HG03575 (cell line): ENCODE data around the gene LMBRD1.
A peak's percentile ranks its signal among the peaks of the same experiment; 100 is the strongest.

Experiments
- ATAC-seq: cut with Tn5 transposase; IDR thresholded peaks from one replicate; pipeline ENCODE4 v1.9.1; 2021; ENCODE audit not compliant: unreplicated experiment, insufficient number of reproducible peaks, low FRiP score; ENCODE audit errors: extremely low read depth

The LMBRD1 gene

DNA sequence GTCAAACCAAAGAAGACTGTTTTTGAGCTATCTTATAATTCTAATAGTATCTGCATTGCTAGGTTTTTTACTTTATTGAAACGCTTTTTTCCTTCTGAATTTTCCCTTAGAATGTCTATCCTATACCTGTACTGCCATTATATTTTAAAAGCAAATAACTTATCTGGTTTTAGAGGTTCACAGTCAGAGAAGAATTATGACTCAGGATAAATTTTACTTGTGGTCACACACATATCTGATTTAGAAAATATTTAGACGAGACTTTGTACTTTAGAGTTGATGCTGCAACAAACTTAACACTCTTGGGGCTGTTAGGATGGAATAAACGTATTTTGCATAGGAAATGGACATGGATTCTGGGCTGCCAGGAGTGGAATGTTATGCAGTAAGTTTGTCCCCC is 33.0 kb downstream of the LMBRD1 start:
- no peak for ATAC-seq

DNA sequence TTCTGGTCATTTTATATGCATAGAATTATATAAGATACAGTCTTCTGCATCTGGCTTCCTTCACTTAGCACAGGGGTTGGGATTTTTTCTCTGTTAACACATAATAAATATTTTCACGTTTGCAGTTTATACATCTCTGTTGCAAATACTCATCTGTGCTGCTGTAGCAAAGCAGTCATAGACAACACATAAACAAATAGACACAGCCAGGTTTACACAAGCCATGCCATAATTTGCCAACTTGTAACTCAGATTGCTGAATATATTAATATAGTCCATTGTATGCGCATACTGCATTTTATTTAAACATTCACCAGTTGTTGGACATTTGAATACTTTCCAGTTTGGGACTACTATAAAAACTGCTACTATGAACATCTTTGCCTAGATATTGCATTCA is 35.0 kb downstream of the LMBRD1 start:
- no peak for ATAC-seq

DNA sequence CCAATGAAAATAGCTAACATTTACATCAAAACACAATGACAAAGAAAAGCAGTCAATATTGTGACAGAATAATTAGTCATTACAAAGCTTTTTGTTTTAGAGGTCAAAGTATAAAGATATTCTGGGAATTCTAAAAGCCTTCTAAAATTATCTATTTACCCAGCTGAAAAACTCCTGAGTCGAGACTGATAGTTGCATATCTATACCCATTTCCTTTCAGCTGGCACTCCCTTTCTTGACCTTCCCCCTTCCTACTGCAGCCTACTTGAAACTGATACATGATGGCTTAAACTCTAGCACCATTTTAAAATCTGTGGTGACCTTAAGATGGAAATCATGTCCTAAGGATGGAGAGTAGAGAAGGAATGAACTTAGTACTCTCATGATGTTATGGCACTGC is 38.6 kb downstream of the LMBRD1 start:
- no peak for ATAC-seq

DNA sequence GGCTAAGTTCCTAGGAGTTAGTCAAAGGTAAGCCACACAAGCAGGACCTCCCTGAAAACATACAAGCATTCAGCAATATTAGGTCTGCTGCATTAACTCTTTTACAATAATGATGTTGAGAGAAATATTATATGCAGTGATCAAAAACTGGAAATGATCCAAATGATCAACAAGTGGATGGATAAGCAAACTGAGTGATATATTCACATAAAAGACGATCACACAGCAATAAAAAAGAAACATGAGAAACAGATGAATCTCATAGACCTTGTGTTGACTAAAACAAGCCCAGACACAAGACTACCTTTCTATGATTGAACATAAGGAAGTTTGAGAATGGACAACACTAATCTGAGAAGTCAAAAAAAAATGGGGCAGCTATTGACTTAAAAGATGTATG is 39.9 kb downstream of the LMBRD1 start:
- ATAC-seq = no peak

DNA sequence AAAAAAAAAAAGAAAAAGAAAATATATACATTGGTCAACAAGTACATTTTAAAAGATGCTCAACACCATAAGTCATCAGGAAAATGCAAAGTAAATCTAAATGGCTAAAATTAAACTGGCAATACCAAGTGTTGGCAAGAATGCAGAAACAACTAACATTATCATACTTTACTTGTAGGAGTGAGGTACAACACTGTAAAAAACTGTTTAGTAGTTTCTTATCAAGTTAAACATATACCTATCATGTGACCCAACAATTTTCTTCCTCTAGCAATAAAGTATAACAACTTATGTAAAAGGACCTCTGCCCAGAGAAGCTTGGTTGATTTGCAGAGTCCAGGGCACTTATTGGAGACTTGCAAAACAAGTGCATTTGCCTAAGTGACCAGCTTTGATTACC is 40.4 kb downstream of the LMBRD1 start:
- no peak for ATAC-seq

DNA sequence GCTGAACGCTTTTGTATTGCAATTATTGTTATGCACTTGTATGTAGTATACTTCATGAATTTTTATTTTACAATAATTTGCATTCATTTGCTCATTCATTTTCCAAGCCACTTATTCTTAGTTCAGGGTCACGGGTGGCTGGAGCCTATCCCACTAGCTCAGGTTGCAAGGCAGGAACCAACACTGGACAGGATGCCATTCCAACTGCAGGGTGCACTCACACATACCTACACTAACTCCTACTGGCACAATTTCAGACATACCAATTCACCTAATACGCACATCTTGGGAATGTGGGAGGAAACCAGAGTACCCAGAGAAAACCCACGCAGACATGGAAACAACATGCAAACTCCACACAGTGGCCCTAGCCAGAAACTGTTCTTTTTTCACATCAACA is 61.8 kb downstream of the LMBRD1 start:
- ATAC-seq = no peak

GRCh38 chr6:69732640-69733039 is 64.2 kb downstream of the LMBRD1 start:
- ATAC-seq = no peak

- no peak for ATAC-seq
Observed at GRCh38 chr6:69732045-69732444, 64.8 kb downstream of the LMBRD1 start.

DNA sequence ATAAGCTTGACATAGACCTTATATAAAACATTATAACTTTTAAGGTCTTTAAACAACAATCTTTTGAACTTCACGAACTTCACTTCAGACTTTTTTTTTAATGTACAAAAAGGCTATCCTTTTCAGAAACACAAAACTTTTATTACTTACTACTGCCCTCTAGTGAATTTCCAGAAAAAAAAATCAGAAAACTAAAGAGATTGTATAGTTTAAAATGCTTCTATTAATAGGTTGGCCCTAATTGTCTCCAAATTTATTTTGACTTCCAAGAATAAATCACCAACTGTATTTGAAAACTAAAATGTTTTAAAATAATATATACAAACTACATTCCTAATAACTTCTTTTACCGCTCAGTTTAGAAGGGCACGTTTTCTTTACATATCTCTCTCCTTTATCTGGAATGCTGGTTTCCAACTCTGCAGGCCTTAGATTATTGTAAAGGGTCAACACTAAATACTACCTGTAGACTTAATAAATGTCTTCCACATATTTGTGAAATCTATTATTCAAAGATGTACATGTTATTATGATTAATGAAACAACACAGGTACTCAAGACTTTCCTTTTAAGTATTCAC is 66.8 kb downstream of the LMBRD1 start:
- ATAC-seq = no peak

DNA sequence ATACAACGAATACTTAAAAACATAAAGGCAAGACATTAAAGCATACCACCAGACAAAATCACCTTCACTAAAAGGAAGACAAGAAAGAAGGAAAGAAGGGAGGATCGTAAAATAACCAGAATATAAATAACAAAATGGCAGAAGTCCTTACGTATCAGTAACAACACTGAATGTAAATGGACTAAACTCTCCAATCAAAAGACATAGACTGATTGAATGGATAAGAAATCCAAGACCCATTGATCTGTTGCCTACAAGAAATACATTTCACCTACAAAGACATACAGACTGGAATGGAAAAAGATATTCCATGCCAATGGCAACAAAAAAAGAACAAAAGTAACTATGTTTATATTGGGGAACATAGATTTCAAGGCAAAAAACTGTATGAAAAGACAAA is 74.1 kb downstream of the LMBRD1 start:
- no peak for ATAC-seq

GRCh38 chr6:69719602-69720193 is 77.1 kb downstream of the LMBRD1 start:
- no peak for ATAC-seq

DNA sequence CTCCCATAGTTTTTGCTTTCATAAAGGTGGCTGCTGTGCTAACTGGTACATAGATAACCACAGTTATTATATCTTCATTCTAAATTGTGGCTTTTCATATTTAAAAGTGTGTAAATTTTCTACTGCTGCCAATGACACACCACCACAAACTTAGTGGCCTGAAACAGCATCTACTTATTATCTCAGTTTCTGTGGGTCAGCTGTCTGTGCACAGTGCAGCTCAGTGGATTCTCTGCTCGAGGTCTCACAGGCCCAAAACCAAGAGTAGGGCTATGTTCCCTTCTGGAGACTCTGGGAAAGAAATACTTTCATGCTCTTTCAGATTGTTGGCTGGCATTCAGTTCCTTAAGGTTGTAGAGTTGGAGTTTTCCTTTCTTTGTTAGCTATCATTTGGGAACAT is 90.1 kb downstream of the LMBRD1 start:
- no peak for ATAC-seq

DNA sequence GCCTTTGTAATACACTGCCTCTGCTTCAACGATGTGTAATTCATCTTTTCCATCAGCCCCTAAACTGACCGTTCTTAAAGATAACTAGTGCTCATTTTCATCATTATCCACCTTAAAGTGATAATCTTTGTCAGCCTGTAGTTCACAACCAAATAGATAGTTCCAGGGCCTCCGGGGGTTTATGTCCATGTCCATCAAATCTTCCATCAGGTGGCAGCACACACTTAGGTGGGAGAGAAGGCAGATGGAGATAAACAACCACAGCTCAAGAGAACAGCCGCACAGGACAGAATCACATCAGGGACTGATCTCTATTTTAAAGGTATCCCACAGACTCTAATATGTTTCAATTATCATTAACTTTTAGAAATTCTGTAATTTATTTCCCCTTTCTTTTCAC is 90.9 kb downstream of the LMBRD1 start:
- no peak for ATAC-seq

- ATAC-seq = no peak
Observed at GRCh38 chr6:69704916-69705315, 91.9 kb downstream of the LMBRD1 start.

- ATAC-seq = no peak
Observed at GRCh38 chr6:69699655-69700054, 97.2 kb downstream of the LMBRD1 start.

DNA sequence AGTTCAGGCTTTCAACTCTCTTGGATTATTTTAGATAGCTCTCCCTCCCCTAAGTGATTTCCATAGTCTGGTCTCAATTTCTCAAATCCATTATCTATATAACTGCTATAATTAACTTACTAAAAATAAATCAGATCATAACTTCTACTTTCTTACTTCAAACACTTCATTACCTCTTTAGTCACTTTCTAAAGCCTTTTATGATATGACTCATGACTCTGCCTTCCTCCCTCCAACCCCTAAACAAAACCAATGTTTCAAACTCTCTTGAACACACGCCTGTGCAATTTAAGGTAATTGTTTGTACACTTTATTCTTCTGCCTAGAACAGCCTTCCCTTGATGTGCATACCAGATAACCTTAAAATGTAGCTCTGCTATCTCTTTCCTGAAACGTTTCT is 100.5 kb downstream of the LMBRD1 start:
- peak; percentile 78 for ATAC-seq

DNA sequence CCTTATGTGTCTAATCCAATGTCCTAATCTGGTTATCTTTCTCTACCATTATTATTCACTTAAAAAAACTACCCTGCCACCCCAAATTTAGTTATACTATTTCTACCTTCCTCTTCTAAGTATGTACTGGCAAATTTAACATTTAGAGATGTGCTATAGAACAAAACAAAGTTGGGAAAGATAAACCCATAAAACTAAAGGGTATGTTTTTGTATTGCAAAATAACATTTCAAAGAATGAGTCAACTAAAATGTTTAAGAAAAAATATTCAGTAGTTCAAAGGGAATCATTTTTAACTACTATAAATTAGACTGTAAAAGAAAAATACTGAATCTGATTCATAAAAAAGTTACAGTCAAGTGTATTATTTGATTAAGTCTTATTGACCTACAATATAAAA is 103.0 kb downstream of the LMBRD1 start:
- no peak for ATAC-seq

DNA sequence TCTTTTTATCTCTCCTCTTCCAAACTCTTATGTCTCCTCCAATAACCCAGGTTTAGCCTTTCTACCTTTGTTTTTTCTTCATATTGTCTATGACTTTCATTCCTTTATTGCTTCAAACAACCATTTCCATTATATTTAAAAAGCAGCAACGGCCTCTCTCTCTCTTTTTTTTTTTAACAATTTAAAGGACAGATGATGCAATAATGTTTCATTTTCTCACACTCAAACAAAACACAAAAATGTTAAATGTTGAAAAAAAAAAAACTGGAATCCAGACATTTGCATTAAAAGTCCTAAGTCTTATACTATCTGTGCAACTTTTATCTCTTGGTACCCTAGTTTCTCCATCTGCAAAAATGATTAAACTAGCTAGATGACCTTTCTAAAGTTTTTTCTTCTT is 105.8 kb downstream of the LMBRD1 start:
- ATAC-seq = no peak

- ATAC-seq = no peak
Observed at GRCh38 chr6:69680302-69680701, 116.5 kb downstream of the LMBRD1 start.

DNA sequence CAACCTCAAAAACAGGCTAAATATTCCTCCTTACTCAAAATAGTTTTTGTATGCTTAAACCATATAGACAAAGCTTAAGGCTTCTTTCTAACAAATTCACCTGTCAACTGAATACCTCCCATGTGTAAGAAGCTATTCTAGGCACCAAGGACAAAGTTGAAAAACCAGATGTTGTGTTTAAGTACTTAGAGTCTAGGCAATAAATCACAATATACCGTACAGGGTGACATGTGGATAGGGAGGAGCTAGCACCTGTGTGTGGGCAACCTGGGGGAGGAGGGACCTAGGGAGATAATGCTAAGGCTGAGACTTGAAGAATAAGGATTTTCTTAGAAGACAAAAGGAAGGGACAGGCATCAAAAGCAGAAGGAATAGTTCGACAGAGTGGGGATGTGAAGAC is 123.5 kb downstream of the LMBRD1 start:
- no peak for ATAC-seq

DNA sequence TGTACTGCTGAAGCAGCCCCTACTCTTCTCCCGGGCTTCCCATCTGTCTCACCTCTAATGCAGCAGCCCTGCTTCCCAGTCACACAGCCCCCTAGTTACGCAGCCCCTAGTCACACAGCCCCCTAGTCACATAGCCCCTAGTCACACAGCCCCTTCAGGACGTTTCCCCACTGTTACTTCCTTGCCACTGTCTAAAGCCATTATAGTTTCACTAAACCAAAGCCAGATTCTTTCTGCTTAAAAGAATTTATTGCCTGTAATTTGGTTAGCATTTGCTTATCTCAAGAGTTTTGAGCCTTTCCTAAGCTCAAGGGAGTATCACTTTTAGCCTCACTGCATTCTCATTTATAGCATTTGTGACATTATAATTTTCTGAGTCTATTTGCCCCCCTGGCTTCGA is 127.9 kb downstream of the LMBRD1 start:
- no peak for ATAC-seq
